Upper lobe of left lung (tissue), 6 donors: ENCODE data around the gene CARHSP1. TPM values are rescaled to one million over a fixed set of nuclear protein-coding genes. Genes with fewer than 3 reads are reported as not detected.

Experiments used
- ATAC-seq, 2 donors: fragments of 200-7000 bp; cut with Tn5 transposase; one replicate each; pipeline ENCODE4 v1.9.1; 2022; ENCODE audit warnings: mild to moderate bottlenecking in 2 of 2, moderate library complexity in 2 of 2; ENCODE audit not compliant: low FRiP score in 2 of 2
- DNase-seq, 2 donors: peaks; one replicate each; pipeline ENCODE4 v3.0.0-alpha.2; 2019 to 2020
- H3K27ac ChIP-seq, 4 donors: fragments of 200-600 bp; sonication (generic); one replicate each; pipeline ENCODE4 v1.5.1; 2016 to 2019
- H3K27me3 ChIP-seq, 4 donors: fragments of 200-600 bp; sonication (generic); one replicate each; pipeline ENCODE4 v1.5.1; 2017 to 2019
- H3K36me3 ChIP-seq, 4 donors: fragments of 200-600 bp; sonication (generic); one replicate each; pipeline ENCODE4 v1.5.1; 2016 to 2019
- H3K4me1 ChIP-seq, 4 donors: fragments of 200-600 bp; sonication (generic); one replicate each; pipeline ENCODE4 v1.5.1; 2018 to 2019
- H3K4me3 ChIP-seq, 4 donors: fragments of 200-600 bp; sonication (generic); one replicate each; pipeline ENCODE4 v1.5.1; 2017 to 2019; ENCODE audit warnings: mild to moderate bottlenecking in 2 of 4, moderate library complexity in 1 of 4
- H3K9me3 ChIP-seq, 4 donors: fragments of 200-600 bp; sonication (generic); one replicate each; pipeline ENCODE4 v1.5.1; 2018 to 2019
- EP300 ChIP-seq, 4 donors: sonication (generic); formaldehyde crosslinking; IDR thresholded peaks; one replicate each; pipeline ENCODE4 v1.5.1; 2017; ENCODE audit warnings: antibody characterized with exemption in 4 of 4, control low read depth in 2 of 4
- POLR2A ChIP-seq, 4 donors: fragments of 450-650 bp; IDR thresholded peaks; one replicate each; pipeline ENCODE4 v1.5.1; 2016 to 2017; ENCODE audit warnings: antibody characterized with exemption in 4 of 4, mild to moderate bottlenecking in 2 of 4
- POLR2AphosphoS5 ChIP-seq, 2 donors: sonication (generic); formaldehyde crosslinking; IDR thresholded peaks; one replicate each; pipeline ENCODE4 v1.5.1; 2017; ENCODE audit warnings: antibody characterized with exemption in 2 of 2
- WGBS, 2 donors: methylation state at CpG; one replicate each; pipeline ENCODE4 v1.1.5; 2017 to 2018; 5-methylcytosine and 5-hydroxymethylcytosine counted together
- total RNA-seq, 6 donors: library from RNA; depleted of rRNA in 4 of 6; stranded (reverse); fragments of >200 nt in 4 of 6; gene quantifications; one replicate each; pipeline versions ENCODE4 v1.1.0 to v1.2.1, GENCODE V29; 2016 to 2021
- TF ChIP-seq, protein P1 (sequence below), 6 experiments: fragments of 450-650 bp in 4 of 6; fragments of 200-600 bp in 2 of 6; sonication (generic) in 2 of 6; IDR thresholded peaks; one replicate each; pipeline ENCODE4 v1.5.1; 2016 to 2019; ENCODE audit warnings: antibody characterized with exemption in 6 of 6
- donor health status: DM: no; HTN: no; CAD: no; lungs with moderate emphysema.
- donor health status: DM: no; HTN: yes; CAD: no; lungs with severe emphysema.

CARHSP1 gene
- total RNA-seq, 6 donors from 2014 or later = 33.5 to 102 (median 75.3) TPM

DNA sequence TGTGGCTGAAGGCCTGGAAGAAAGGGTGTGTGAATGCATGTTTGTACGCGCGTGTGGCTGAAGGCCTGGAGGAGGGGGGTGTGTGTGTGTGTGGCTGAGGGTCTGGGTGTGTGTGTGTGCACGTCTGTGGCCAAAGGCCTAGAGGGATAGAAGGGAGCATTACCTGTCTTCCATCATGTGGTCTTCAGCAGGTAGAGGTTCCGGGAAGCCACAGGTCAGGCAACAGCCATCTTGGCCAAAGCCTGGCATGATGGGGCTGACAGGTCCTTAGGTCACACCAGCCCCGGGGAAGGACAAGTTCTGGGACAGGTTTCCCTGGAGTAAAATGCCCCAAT is 18.6 kb upstream of the CARHSP1 start:
- Histone ChIP-seq H3K36me3 (peaks cover 0 to 32% (median 18%) of the 10 kb centered on the region in 4 donors), H3K4me1 (peaks cover 7 to 13% (median 9%) of the 10 kb centered on the region in 4 donors), H3K27ac (no peak overlapping the region), H3K9me3 (no peaks in the 10 kb centered on the region), H3K4me3 (no peak overlapping the region), H3K27me3 (no peaks in the 10 kb centered on the region)
- TF ChIP-seq, protein P1, sequence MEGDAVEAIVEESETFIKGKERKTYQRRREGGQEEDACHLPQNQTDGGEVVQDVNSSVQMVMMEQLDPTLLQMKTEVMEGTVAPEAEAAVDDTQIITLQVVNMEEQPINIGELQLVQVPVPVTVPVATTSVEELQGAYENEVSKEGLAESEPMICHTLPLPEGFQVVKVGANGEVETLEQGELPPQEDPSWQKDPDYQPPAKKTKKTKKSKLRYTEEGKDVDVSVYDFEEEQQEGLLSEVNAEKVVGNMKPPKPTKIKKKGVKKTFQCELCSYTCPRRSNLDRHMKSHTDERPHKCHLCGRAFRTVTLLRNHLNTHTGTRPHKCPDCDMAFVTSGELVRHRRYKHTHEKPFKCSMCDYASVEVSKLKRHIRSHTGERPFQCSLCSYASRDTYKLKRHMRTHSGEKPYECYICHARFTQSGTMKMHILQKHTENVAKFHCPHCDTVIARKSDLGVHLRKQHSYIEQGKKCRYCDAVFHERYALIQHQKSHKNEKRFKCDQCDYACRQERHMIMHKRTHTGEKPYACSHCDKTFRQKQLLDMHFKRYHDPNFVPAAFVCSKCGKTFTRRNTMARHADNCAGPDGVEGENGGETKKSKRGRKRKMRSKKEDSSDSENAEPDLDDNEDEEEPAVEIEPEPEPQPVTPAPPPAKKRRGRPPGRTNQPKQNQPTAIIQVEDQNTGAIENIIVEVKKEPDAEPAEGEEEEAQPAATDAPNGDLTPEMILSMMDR (IDR thresholded peaks at IDR 0.05) = no peak
- no peak for TF ChIP-seq EP300 (IDR thresholded peaks at IDR 0.05)
- no peak for TF ChIP-seq POLR2A (IDR thresholded peaks at IDR 0.05)
- no peak for TF ChIP-seq POLR2AphosphoS5 (IDR thresholded peaks at IDR 0.05)
- DNase-seq = no peak
- WGBS, 2 donors = 86 to 95% methylated on average over 6 of the region's 6 CpGs
- ATAC-seq = no peak

DNA sequence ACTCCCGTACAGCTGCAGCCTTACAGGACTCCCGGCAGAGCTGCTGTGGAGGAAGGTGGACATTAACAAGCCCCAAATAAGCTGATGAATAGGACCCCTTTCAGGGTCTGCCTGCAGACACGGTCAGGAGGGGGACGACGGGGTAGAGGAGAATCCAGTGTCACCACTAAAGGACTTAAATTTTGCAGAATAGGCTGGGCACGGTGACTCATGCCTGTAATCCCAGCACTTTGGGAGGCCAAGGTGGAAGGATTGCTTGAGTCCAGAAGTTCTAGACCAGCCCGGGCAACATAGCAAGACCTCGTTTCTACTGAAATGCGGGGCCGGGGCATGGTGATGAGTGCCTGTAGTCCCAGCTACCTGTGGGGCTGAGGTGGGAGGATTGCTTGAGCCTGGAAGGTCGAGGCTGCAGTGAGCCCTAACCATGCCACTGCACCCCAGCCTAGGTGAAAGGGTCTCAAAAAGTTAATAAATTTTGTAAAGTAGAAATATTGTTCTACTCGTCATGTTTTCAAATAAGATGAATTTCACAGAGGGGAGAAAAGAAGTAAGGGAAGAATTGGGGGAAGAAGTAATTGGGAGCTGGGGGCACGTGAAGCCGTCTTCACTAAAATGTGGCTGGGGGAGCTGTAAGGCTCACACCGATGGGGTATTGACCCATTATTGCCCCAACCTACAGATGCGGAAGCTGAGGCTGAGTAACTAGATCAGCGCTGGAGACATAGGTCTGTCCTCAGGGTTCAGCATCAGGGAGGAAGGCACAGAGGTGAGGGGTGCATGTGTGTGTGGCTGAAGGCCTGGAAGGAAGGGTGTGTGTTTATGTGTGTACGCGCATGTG is 18.0 kb upstream of the CARHSP1 start:
- Histone ChIP-seq H3K27ac (no peak overlapping the region), H3K4me1 (peaks cover 7 to 13% (median 9%) of the 10 kb centered on the region in 4 donors), H3K27me3 (no peaks in the 10 kb centered on the region), H3K4me3 (no peak overlapping the region), H3K36me3 (peaks cover 0 to 27% (median 13%) of the 10 kb centered on the region in 4 donors), H3K9me3 (no peaks in the 10 kb centered on the region)
- no peak for DNase-seq
- ATAC-seq = no peak
- WGBS, 2 donors = 69 to 71% methylated on average over 19 of the region's 19 CpGs
- TF ChIP-seq, protein P1 (IDR thresholded peaks at IDR 0.05) = no peak
- no peak for TF ChIP-seq POLR2A (IDR thresholded peaks at IDR 0.05)
- TF ChIP-seq EP300 (IDR thresholded peaks at IDR 0.05) = no peak
- no peak for TF ChIP-seq POLR2AphosphoS5 (IDR thresholded peaks at IDR 0.05)

DNA sequence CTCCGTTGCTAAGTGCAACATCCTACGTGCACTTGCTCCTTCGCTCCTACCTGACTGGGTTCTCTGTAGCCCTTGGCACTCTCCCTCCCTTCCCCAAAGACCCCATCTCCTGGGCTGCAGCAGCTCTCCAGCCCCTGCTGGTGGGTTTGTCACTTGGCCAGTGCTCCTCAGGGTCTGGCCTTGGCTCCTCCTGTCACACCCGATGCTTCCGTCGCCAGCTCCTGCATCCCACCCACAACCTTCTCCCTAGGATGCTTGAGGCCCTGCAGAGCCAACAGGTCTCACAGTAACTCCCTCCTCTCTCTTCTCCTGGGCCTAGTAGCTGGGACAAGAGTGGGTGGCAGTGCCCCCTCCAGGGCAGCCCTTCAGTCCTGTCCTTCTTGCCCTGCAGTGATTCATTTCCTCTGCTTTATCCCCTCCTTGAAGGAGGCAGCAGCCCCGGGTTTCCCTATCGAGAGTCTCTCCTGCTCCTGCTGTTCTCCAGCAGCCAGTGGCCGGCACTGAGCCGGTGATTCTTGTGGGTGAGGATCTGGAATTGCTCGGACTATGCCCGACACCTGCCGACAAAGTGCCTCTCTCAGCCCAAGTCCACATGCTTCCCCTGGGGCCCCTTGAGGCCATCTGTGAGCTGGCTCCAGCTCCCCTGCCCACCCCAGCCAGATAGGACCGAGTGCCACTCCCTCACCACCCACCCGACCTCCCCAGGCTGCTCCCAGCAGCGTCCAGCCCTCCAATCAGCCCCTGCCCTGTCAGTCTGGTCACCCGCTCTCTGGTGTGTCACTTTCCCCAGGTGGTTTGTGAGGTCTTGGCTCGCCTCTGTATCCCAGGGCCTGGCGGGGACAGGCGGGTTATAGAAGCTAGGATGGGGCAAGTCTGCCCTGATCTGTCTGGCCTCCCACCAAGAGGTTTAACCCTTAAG is 17.1 kb upstream of the CARHSP1 start:
- Histone ChIP-seq H3K27ac (no peak overlapping the region), H3K9me3 (no peaks in the 10 kb centered on the region), H3K36me3 (peaks cover 0 to 18% (median 8%) of the 10 kb centered on the region in 4 donors), H3K27me3 (no peaks in the 10 kb centered on the region), H3K4me3 (no peak overlapping the region), H3K4me1 (peaks cover 7 to 13% (median 9%) of the 10 kb centered on the region in 4 donors)
- 12 to 20% methylated on average over 18 to 19 of the region's 20 CpGs for WGBS, 2 donors
- DNase-seq (no peak), ATAC-seq (peak; percentile 2 to 4)
- no peak for TF ChIP-seq POLR2AphosphoS5 (IDR thresholded peaks at IDR 0.05)
- no peak for TF ChIP-seq POLR2A (IDR thresholded peaks at IDR 0.05)
- TF ChIP-seq, protein P1 (IDR thresholded peaks at IDR 0.05) = no peak
- no peak for TF ChIP-seq EP300 (IDR thresholded peaks at IDR 0.05)

DNA sequence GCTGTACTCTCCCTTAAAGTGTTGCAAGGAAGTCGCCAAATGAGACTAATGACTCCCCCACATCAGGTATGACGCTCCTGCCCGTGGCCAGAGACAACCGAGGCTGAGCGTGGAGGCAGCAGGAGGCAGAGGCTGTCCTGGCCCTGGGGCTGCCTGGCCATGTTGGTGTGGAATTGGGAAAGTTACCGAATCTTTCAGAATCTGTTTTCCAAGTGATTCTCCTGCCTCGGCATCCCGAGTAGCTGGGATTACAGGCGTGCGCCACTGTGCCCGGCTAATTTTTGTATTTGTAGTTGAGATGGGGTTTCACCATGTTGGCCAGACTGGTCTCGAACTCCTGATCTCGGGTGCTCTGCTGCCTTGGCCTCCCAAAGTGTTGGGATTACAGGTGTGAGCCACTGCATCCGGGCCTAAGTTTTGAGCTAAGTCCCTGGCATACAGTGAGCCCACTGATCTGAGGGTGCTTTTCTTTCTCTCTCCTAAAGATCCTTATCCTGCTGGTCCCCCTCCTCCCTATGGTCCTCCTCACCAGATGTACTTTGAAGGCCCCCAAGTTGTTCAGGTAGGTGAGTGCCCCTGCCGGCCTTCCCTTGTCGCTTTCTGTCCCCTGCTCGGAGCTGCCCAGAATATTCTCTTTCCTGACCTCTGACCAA is 14.0 kb upstream of the CARHSP1 start:
- no peaks in the 10 kb centered on the region for H3K36me3 ChIP-seq
- H3K27ac ChIP-seq = no peak overlapping the region
- DNase-seq (no peak), ATAC-seq (no peak)
- H3K9me3 ChIP-seq = no peaks in the 10 kb centered on the region
- no peaks in the 10 kb centered on the region for H3K27me3 ChIP-seq
- peaks cover 10 to 19% (median 18%) of the 10 kb centered on the region in 4 donors for H3K4me1 ChIP-seq
- H3K4me3 ChIP-seq = no peak overlapping the region
- TF ChIP-seq POLR2A (IDR thresholded peaks at IDR 0.05) (no peak), EP300 (IDR thresholded peaks at IDR 0.05) (no peak), POLR2AphosphoS5 (IDR thresholded peaks at IDR 0.05) (no peak)
- TF ChIP-seq, protein P1 (IDR thresholded peaks at IDR 0.05) = no peak
- WGBS, 2 donors = 84 to 88% methylated on average over 14 to 17 of the region's 17 CpGs
